Frontal cortex (tissue), 4 donors: ENCODE measurements around the gene WDR86. TPM values are rescaled to one million over a fixed set of nuclear protein-coding genes. Genes with fewer than 3 reads are reported as not detected.

Experiments used
- DNase-seq, 2 donors: peaks; one replicate each; pipeline ENCODE4 v3.0.0; 2012; ENCODE audit warnings: low spot score in 2 of 2
- FAIRE-seq: peaks from 2 replicates; lab custom pipeline; 2012; peaks lifted over from hg19 to GRCh38; lab: Jason Lieb, UNC
- total RNA-seq: library from RNA; depleted of rRNA; stranded (reverse); fragments of >200 nt; gene quantifications from one replicate; pipeline ENCODE4 v1.2.3, GENCODE V29; 2014
- donor health status: control.
- donor health status: control.
- donor health status: control.

Gene WDR86
- total RNA-seq, 1 donor from 2014 or later, result 49.7 TPM

DNA sequence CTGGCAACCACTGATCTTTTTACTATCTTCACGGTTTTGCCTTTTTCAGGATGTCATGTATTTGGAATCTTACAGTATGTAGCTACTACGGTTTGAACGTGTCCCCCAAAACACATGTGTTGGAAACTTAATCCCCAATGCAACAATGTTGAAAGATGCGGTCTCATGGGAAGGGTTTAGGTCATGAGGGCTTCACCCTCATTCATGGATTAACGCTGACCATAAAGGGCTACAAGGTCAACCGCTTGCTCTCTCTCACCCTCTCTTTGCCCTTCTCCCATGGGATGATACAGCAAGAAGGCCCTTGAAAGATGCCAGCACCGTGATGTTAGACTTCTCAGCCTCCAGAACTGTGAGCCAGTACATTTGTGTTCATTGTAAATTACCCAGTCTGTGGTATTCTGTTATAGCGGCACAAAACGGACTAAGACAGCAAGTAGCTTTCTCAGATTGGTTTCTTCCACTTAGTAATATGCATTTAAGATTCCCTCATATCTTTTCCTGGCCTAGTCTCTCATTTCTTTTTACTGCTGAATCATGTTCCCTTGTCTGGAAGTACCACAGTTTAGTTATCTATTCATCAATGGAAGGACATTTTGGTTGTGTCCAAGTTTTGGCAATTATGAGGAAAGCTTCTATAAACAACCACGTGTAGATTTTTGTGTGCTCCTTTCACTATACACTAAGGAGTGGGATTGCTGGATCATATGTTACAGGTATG, 33.1 kb upstream of the WDR86 start:
- FAIRE-seq (no peak), DNase-seq (no peak)

DNA sequence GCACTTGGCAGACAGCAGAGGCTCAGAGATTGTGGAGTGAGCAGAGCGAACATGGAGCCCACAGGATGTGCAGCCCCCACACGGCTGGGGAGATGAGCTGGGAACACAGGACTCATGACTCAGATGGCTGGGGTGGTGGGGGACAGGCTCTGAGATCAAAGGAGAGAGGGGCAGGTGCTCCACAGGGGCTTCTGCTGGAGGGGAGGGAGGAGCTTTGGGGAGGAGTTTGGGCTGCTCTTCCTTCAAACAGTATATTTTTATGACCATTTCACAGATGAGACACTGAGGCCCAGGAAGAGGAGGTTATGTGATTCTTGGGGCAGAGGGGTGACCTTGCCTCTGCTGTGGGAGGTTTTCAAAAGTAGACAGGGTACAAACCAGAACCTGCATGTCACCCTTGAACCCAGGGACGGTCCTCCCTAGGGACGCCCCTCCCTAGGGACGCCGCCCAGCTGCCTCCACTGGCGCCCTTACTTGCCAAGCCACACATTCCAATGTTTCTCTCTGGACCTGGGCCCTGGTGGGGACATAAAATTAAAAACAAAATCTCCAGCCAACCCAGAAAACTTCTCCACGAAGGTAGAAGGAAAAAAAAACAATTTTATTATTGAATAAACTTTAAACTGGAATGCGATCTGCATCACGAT, 31.1 kb upstream of the WDR86 start:
- DNase-seq (no peak), FAIRE-seq (no peak)

DNA sequence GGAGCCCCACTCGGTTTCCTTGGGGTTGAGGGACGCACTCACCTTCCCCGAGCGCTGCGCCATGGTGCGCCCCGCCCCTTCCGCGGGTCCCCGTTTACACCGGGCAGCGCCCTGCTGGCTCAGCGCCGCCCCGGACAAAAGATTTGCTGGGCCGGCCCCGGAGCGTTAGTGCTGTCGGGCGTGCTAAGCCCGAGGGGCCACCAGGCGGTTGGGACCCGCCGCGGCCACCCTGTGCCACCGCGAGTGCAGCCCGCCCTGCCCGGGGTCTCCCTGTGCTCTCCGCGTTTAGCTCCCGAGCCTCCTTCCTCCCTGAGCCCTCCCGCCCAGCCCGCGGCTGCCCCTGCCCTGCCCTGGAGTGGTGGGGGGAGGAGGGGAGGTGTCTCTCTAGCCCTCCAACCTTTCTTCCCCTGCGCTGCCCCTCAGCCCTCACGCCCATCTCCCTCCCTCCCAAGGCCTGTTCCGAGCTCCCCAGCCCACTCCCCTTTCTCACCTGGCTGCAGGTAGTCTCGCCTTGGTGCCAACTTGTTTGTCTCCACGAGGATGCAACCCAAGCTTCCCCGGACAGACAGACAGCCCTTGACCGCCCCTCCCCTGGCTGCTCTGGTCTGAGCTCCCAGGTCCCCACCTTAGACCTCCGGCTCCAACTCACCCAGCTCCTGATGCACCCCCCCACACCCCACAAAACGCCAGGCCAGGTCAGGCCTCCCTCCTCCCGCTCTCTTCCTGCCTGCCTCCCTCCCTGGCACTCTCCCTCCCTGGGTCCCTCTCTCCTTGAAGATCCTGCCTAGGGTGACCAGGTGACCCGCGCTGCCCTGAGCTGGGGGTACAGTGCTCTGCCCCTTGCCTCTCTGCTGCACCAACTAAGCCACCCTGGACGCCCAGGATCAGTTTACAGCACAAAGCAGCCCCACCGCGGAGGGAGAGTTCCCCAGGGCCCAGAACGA, 30.3 kb upstream of the WDR86 start, which contains the start of gene CRYGN:
Gene CRYGN (minus strand): TSS at position 287 of the 944 bp plus-strand sequence. CDS start 224 bp downstream, at position 63.
- DNase-seq, result no peak
- no peak for FAIRE-seq

DNA sequence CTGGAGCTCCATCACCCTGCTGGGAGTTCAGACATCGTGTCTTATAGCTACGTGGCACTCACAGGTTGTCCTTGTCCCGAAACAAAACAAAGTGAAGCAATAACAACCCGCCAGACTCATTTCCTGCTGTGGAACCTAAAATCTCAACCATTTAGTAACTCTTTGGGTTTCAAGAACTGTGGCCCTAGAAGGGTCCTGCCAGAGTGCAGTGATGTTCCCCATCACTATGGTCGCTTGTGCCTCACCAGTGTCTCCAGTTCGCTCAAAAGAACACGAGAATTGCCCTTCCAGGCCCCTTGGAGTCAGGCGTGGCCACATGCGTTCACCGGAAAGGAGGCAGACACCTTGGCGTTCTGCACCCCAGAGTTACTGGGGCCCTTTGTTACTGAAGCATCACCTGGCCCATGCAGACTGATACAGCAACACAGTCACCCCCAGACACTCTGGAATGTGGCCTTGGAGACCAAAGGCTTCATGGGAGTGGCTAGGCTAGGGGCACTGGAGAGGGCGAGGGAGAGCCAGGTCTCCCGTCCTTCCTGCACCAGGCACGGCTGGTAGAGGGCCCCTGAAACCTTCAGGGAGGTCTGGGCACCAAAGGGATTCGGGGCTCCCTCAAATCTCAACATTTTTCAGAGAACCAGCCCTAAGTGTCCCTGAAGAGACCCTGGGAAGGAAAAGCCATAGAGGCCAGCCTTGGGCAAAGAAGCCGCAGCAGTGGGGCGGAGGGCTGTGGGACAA, 29.2 kb upstream of the WDR86 start:
- FAIRE-seq, result no peak
- DNase-seq, result no peak

GRCh38 chr7:151437866-151438516, 28.2 kb upstream of the WDR86 start:
- FAIRE-seq, result no peak
- no peak for DNase-seq

GRCh38 chr7:151437159-151437553, 27.3 kb upstream of the WDR86 start:
- FAIRE-seq (no peak), DNase-seq (no peak)

DNA sequence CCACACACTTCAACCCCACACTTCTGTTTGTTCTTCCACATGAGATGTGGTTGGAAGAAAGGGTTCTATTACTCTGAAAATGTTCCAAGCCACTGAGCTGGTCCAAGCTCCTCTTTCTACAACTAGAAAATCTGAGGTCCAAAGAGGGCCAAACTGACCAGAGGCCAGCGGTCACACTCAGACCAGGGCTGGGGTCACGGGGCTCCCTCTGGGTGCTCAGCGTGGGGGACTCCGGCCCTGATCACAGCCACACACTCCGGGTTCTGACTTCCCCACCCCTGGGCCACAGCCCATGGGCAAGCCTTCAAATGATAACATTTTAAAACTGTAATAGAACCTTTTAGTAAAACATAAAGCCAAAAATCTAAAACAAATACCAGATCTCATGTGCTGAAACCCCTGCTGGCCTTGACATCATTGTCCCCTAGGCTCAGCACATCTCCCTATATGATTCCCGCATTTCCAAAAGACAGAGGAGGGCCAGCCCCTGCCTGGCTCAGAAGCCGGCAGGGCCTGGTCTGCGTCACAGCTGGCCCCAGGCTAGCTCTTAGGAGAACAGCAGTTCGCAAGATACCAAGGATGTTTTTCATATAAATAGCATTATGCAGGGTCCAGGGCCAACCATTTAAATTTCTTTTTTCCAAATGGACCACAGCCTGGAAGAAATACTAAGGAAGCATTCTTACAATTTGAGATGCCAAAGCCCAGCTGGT, 26.8 kb upstream of the WDR86 start:
- DNase-seq, result no peak
- FAIRE-seq, result no peak

- no peak for FAIRE-seq
- DNase-seq, result no peak
Observed at GRCh38 chr7:151435971-151436370, 26.1 kb upstream of the WDR86 start.

DNA sequence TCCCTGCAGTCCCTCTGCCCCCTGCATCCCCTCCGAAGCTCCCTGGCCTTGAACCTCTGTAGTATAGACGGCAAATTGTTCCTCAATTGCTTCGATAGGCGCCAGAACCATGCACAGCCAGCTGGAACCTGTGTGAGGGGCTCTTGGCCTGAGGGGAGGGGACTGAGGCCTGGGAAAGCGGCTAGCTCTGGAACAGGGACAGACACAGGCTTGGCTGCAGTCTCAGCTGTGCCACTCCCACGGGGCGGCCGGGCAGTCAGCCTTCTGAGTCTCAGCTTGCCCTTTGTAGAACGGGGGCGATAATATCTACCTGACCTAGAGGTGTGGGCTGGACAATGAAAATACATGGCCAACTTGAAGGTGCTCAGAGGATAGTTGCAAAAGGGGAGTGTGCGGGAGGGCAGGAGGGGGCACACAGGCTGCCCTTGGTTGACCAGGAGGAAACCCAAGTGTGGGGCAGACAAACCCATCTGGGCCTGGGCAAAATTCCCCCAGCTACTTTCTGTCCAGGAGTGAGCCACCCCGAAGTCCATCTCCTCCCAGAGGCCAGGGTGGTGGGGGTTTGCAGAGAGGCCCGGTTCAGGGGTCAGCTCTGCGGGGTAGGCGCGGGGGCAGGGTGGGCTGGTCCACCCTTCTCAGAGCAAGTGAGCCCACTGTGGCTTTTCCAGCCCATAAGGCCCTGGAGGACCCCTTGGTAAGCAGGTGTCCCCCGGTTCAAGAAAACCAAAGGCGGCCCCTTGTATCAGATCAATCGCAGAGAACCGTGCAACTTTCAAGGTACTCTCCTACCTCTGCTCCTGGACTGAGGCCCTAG, 25.5 kb upstream of the WDR86 start:
- DNase-seq (no peak), FAIRE-seq (no peak)

DNA sequence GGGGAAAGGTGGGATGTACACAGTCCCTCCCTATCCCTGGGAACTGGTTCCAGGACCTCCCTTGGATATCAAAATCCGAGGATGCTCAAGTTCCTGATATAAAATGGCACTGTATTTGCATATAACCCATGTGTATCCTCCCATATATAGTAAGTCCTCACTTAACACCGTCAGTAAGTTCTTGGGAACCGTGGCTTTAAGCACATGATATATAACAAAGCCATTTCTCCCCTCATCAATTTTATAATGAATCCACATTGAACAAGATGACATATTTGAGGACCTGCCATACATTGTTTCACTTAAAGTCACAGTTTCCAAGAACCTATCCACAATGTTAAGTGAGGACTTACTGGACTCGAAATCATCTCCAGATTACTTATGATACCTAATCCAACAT, 24.7 kb upstream of the WDR86 start:
- FAIRE-seq (no peak), DNase-seq (no peak)

DNA sequence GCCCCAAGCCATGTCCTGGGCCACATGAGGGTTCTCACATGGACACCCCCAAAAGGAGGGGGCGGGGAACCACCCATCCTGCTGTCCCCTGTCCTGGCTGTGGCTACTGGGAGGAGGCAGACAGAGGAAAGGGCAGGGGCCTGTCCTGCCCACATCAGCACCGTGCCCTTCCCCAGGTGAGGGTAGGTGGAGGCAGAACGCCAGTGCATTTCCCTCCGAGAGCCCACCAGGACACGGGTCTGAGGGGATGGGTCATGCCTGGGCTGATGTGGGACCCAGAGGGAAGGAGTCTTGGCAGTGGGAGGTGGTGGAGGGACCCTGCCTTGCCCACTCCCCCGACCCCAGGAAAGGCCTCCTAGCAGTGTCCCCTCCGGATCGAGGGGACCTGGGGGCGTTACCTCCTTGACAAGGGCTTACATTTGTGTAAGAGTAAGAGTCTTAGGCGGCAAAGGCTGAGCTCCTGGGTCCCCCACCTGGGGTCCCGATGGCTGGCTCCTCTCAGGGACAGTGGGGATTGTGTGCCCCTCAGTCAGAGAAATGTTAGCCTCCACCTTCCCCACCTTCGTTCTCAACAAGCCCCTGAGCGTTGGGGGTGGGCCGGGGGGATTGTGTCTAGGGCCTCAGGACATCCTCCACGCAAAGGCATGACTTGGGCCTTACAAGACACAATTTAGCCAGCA, 24.0 kb upstream of the WDR86 start:
- no peak for FAIRE-seq
- no peak for DNase-seq

- FAIRE-seq, result no peak
- no peak for DNase-seq
Observed at GRCh38 chr7:151432658-151433521, 23.1 kb upstream of the WDR86 start.

DNA sequence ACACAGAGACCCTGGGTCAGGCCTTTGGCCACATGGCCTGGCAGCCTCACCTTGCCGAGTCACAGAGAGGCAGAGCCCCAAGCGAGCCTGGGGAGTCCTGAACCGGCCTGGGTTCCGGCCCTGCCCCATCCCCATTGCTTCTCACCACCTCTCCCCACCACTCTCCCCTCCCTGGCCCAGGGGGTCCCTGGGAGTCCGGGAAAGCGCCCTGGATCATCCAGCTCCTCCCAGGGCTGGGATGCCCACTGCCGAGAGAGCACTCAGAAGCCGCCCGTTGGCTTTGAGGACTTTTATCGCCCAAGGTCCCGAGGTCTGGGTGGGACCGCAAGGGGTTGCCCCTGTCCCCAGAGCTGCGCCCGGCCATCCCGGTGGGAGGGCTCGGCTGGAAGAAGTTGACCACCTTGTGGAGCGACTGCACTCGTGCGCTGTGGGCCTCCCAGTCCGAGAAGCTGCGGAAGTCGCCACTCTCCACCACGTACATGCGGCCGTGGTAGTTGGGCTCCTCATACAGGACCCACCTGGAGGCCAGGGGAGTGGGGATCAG, 22.0 kb upstream of the WDR86 start:
- FAIRE-seq, result no peak
- no peak for DNase-seq

- no peak for FAIRE-seq
- no peak for DNase-seq
Observed at GRCh38 chr7:151431281-151431767, 21.5 kb upstream of the WDR86 start.

DNA sequence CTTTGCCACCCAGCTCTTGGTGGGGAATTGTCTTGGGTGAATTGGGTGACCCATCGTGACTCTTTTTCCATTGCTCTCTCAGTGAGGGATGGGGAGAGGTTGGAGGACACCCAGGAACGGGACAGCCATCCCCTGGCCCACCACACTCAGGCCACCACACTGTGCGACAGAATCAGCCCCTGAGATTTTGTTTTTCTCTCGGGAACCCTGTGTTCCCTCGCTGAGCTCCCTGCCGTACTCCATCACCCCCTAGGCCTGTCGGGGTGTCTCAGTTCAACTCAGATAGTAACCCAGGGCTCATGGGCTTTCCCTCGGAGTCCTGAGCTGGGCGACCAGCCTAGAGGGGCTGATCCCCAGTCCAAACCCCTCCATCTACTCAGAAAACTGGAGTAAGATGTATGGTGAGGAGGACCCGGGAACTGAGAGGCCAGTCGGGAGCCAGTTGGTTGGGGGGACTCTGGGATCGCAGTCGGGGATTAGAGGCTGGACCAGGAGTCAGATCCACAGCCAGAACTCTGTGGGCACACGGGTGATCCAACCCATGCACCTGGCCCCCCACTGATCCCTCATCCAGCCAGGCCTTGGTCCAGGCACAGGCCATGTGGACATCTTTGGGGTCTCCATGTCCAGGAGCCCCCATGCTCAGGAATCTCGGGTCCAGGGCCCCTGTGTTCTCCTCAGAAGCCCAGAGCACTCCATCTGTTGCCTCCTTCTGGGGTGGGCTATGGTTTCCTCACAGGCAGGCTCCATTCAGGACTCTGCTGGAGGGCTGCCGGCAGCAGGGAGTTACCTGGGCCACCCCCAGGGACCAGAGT, 20.8 kb upstream of the WDR86 start:
- no peak for FAIRE-seq
- no peak for DNase-seq
